ENCODE measurements around the gene PDE4C. TPM values are rescaled to one million over a fixed set of nuclear protein-coding genes. Genes with fewer than 3 reads are reported as not detected.
A peak's percentile ranks its signal among the peaks of the same experiment; 100 is the strongest.

The PDE4C gene
- total and polyA plus RNA-seq, 8 donors: 0.12 to 1.3 (median 0.37) TPM; not detected in 1

GRCh38 chr19:18257503-18258470 is 31.5 kb upstream of the PDE4C start:
- no peak for ATAC-seq
- H3K4me3 ChIP-seq: no peak overlapping the region
- no peak for FAIRE-seq
- no peaks in the 10 kb centered on the region for H3K36me3 ChIP-seq
- H3K27me3 ChIP-seq: no peaks in the 10 kb centered on the region
- H3K27ac ChIP-seq: no peak overlapping the region
- 91 to 93% methylated on average over 55 of the region's 55 CpGs for WGBS, 2 donors
- no peaks in the 10 kb centered on the region for H3K4me1 ChIP-seq
- no peak for TF ChIP-seq CTCF (IDR thresholded peaks at IDR 0.05)
- intact Hi-C loops (cut with DNase I): loop anchor here in 1 of 3 donors (5.0 kb wide), 1 partner anchor 45 kb away; no protein-coding TSS in a partner anchor
- no peaks in the 10 kb centered on the region for H3K9me3 ChIP-seq
- peak in 1 of 6 donors; percentile 78 for DNase-seq

- H3K4me3 ChIP-seq: peak overlapping the region in 2 of 4 donors; percentile 13 to 38
- peak; percentile 78 to 92 (median 82) for ATAC-seq
- no peak overlapping the region for H3K27ac ChIP-seq
- peak in 5 of 6 donors; percentile 40 to 79 (median 63) for DNase-seq
- 12 to 15% methylated on average over 22 to 24 of the region's 24 CpGs for WGBS, 2 donors
- no peak for FAIRE-seq
- H3K36me3 ChIP-seq: no peaks in the 10 kb centered on the region
- no peaks in the 10 kb centered on the region for H3K27me3 ChIP-seq
- no peaks in the 10 kb centered on the region for H3K4me1 ChIP-seq
- TF ChIP-seq CTCF (IDR thresholded peaks at IDR 0.05): peak in 3 of 4 donors; percentile 16 to 27 (median 25)
- H3K9me3 ChIP-seq: no peaks in the 10 kb centered on the region
- intact Hi-C loops (cut with DNase I): loop anchor here in 2 of 3 donors (5.0 kb wide), 2 partner anchors 43 to 143 kb away; no protein-coding TSS in a partner anchor
Observed at GRCh38 chr19:18254546-18255503, 28.6 kb upstream of the PDE4C start.

GRCh38 chr19:18253716-18254115 is 27.5 kb upstream of the PDE4C start:
- H3K27me3 ChIP-seq: no peaks in the 10 kb centered on the region
- no peaks in the 10 kb centered on the region for H3K36me3 ChIP-seq
- no peak overlapping the region for H3K27ac ChIP-seq
- no peak overlapping the region for H3K4me3 ChIP-seq
- ATAC-seq: peak in 2 of 4 donors; percentile 29 to 61
- WGBS, 2 donors: 49 to 58% methylated on average over 5 of the region's 5 CpGs
- DNase-seq: no peak
- no peak for TF ChIP-seq CTCF (IDR thresholded peaks at IDR 0.05)
- no peaks in the 10 kb centered on the region for H3K9me3 ChIP-seq
- intact Hi-C loops (cut with DNase I): loop anchor here in 1 of 3 donors (5.0 kb wide), 1 partner anchor 141 kb away; no protein-coding TSS in a partner anchor
- FAIRE-seq: no peak
- no peaks in the 10 kb centered on the region for H3K4me1 ChIP-seq

GRCh38 chr19:18253130-18253529 is 26.9 kb upstream of the PDE4C start:
- Histone ChIP-seq H3K9me3 (no peaks in the 10 kb centered on the region), H3K27ac (no peak overlapping the region), H3K27me3 (no peaks in the 10 kb centered on the region), H3K4me3 (no peak overlapping the region), H3K36me3 (no peaks in the 10 kb centered on the region), H3K4me1 (no peaks in the 10 kb centered on the region)
- DNase-seq: no peak
- 66 to 86% methylated on average over 4 of the region's 4 CpGs for WGBS, 2 donors
- no peak for TF ChIP-seq CTCF (IDR thresholded peaks at IDR 0.05)
- no peak for FAIRE-seq
- intact Hi-C loops (cut with DNase I): loop anchor here in 1 of 3 donors (5.0 kb wide), 1 partner anchor 141 kb away; no protein-coding TSS in a partner anchor
- no peak for ATAC-seq

All from pancreas (tissue), 10 donors.